T-helper 17 cell (primary cell): ENCODE data around the gene CRYGB. TPM values are rescaled to one million over a fixed set of nuclear protein-coding genes. Genes with fewer than 3 reads are reported as not detected.
"Not testable (repeated sequence)": the region's sequence is repeated elsewhere in the genome, so short reads cannot be mapped to it uniquely, and the experiment has no call there.

Source experiments
- ATAC-seq: fragments of 150-1000 bp; cut with Tn5 transposase; 2 replicates; pipeline ENCODE4 v1.10.0; 2021; ENCODE audit warnings: mild to moderate bottlenecking, moderate library complexity
- DNase-seq, 3 donors: peaks; one replicate each; pipeline versions ENCODE4 v3.0.0 to v3.0.0-alpha.2; 2020 to 2021
- H3K9me3 ChIP-seq: one replicate; pipeline ENCODE4 v1.7.0; 2013; ENCODE audit warnings: low read length, mild to moderate bottlenecking; ENCODE audit not compliant: control insufficient read depth, poor library complexity, severe bottlenecking
- H3K27ac Mint-ChIP-seq: one replicate; pipeline ENCODE4 v1.8.0; 2022; ENCODE audit warnings: mild to moderate bottlenecking, moderate library complexity, mixed read lengths
- H3K27me3 Mint-ChIP-seq: one replicate; pipeline ENCODE4 v1.8.0; 2022; ENCODE audit warnings: mixed read lengths
- H3K36me3 Mint-ChIP-seq: one replicate; pipeline ENCODE4 v1.8.0; 2022; ENCODE audit warnings: low read depth, mixed read lengths
- H3K4me1 Mint-ChIP-seq: one replicate; pipeline ENCODE4 v1.8.0; 2022; ENCODE audit warnings: mild to moderate bottlenecking, mixed read lengths
- H3K4me3 Mint-ChIP-seq: one replicate; pipeline ENCODE4 v1.8.0; 2022; ENCODE audit warnings: mild to moderate bottlenecking, moderate library complexity, mixed read lengths
- total RNA-seq, 4 donors: library from RNA in 2 of 4; stranded (reverse) in 2 of 4; gene quantifications; one replicate each; pipeline ENCODE4 v1.2.3 and lab custom pipeline; 2022 to 2026

CRYGB gene
- total RNA-seq, 2 donors from 2014 or later, result not detected

DNA sequence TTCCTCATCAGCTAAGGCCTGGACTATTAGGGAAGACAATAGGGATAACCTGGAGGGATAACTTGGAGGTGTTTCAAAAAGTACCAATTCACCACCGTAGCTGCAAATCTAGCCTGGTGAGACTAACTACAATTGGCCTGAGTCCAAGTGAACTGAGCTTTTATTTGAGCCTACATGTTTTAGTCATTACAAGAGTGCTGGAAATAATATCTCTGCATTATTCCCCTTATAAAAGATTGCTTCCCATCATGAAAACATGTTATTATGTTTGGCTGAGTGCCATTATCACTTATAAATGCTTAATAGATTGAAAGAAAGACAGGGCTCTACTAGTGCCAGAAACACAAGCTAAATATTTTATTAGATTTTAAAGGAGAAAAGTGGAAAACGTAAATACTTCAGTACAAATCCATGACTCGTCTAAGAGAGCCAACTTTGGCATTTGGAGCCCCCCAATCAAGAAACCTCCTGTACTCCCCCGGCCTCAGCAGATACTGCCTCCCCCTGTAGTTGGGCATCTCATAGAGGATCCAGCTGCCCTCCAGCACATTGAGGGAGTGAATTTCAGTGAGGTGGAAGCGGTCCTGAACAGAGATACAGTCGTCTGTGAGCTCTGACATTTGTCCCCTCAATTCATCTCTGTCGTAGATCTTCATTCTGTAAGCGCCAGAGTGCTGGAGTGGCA is 3.6 kb downstream of the CRYGB start:
- Mint-ChIP-seq H3K27me3 (peaks cover 15% of the 10 kb centered on the region), H3K36me3 (no peaks in the 10 kb centered on the region), H3K27ac (no peak overlapping the region), H3K4me1 (peaks cover 3% of the 10 kb centered on the region), H3K4me3 (no peak overlapping the region)
- H3K9me3 ChIP-seq, result no peaks in the 10 kb centered on the region
- ATAC-seq (no peak), DNase-seq (no peak)

DNA sequence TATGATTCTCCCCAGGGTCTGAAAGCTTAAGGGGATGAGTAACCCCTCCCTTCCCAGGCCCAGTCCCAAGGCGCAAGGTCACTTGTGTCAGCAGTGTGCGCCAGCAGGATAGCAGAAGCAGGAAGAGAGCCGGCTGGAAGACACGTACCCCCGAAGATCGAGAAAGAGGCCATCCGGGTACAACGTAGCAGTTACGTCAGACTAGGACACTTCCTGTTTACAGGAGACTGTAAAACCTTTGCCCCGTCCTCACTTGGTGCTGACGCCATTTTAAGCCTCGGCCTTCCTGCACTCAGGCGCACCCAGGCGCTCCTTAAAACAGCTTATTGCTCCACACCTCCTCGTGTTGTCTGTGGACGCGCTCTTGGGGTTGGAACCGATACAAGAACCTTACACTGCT is 6.5 kb downstream of the CRYGB start:
- Mint-ChIP-seq H3K36me3 (no peaks in the 10 kb centered on the region), H3K4me1 (peaks cover 5% of the 10 kb centered on the region), H3K27me3 (no peaks in the 10 kb centered on the region), H3K27ac (no peak overlapping the region), H3K4me3 (no peak overlapping the region)
- ATAC-seq, result no peak
- DNase-seq, result no peak
- H3K9me3 ChIP-seq, result no peaks in the 10 kb centered on the region

DNA sequence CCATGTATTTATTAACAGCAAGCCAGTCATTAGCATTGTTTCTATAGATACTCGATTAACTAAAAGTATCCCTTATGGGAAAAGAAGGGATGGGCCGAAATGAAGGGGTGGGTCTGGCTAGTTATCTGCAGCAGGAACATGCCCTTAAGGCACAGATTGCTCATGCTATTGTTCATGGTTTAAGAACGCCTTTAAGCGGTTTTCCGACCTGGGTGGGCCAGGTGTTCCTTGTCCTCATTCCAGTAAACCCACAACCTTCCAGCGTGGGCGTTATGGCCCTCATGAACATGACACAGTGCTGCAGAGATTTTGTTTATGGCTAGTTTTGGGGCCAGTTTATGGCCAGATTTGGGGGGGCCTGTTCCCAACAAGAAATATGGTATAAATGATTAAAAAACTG is 7.6 kb downstream of the CRYGB start:
- not testable (repeated sequence) for H3K4me1 Mint-ChIP-seq, H3K4me3 Mint-ChIP-seq, DNase-seq, ATAC-seq, H3K27ac Mint-ChIP-seq, H3K27me3 Mint-ChIP-seq, H3K36me3 Mint-ChIP-seq, H3K9me3 ChIP-seq

DNA sequence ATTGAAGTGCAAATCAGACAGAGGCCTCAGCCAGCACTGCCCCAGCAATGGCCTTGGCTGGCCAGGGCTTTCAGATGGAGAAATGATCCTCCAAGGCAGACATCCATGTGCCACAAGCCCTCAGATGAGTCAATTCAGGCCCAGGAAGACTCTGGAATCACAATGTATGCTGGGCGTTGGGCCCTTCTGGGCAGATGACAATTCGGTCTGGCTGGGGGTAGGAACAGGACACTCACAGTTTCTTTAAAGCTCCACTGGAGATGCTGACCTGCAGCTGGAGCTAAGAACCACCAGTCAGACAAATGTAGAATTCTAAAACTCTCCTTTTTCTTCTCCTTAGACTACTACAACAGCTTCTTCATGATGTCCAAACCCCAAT is 9.3 kb downstream of the CRYGB start:
- H3K4me3 Mint-ChIP-seq, result no peak overlapping the region
- DNase-seq (no peak), ATAC-seq (no peak)
- peaks cover 6% of the 10 kb centered on the region for H3K27me3 Mint-ChIP-seq
- H3K27ac Mint-ChIP-seq, result no peak overlapping the region
- H3K36me3 Mint-ChIP-seq, result no peaks in the 10 kb centered on the region
- H3K4me1 Mint-ChIP-seq, result peaks cover 2% of the 10 kb centered on the region
- H3K9me3 ChIP-seq, result no peaks in the 10 kb centered on the region

DNA sequence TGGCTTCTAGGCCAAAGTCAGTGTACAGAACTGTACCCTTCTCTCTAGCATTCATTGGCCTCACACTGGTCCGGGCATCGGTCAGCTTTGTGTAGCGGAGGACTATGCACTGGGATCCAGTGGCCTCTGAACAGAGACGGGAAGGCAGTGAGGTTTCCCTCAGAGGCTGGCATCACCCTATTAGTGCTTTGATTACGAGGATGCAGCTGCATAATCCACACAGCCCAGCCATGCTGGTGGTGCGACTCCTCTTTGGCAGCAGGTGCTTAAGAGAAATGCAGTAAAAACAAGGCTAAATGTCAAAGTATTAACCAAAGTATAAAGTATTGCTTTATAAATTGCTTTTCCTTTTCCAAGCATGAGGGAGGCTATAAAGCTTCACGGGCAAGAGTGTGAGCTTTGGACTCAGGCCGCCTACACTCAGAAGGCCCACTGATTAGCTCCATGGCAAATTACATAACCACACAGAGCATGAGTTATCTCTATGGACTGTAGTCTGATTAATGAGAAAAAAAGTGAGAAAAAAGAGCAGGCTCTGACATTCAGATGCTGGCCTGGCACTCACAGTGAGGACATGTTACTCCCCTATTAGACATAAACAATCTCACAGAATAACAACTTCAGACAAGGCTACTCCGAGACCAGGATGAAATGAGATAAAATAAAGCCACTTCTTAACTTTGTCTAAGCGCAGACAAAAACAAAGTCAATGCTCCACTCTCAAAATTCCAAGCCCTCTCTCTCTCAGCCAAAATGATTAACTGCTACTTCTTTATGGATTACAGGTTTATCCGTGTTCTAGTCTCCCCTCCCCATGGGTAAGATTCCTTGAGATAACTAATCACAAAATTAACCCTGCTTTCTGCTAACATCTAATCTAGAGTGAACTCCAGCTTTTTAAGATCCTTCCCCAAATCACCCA is 9.9 kb downstream of the CRYGB start:
- DNase-seq (no peak), ATAC-seq (no peak)
- H3K36me3 Mint-ChIP-seq, result no peaks in the 10 kb centered on the region
- no peak overlapping the region for H3K27ac Mint-ChIP-seq
- H3K4me1 Mint-ChIP-seq, result peaks cover 2% of the 10 kb centered on the region
- no peak overlapping the region for H3K4me3 Mint-ChIP-seq
- H3K27me3 Mint-ChIP-seq, result peaks cover 6% of the 10 kb centered on the region
- H3K9me3 ChIP-seq, result no peaks in the 10 kb centered on the region

DNA sequence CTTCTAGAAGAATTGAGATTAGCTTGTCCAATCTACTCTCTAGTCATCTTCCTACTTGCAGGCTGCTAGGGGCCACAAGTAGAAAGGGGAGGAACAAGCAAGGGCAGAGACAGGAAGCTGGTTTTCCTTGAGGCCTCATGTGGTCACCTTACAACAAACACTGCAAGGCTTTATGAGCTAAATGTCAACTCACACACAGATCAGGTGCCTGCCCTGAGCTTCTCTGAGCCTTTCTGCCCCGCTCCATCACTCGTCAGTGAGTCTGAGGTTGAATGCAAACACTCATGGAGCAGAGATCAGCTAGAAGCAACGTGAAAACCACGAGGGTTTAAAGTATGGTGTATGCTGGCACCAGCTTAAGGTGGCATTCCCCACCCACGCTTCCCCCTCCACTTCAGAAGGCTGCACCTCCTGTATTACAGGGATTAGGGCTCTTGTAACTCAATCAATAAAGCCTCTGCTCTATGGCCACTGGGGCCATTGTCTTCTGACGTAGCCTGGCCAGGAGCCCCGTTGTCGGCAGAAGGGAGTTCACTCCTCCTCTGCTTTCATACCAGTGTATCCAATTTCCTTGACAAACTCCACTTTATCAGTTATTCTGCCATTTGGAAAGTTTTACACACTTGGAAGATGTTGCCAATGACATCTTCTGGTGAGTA is 10.9 kb downstream of the CRYGB start:
- H3K9me3 ChIP-seq, result no peaks in the 10 kb centered on the region
- peaks cover 2% of the 10 kb centered on the region for H3K4me1 Mint-ChIP-seq
- H3K4me3 Mint-ChIP-seq, result no peak overlapping the region
- peaks cover 6% of the 10 kb centered on the region for H3K27me3 Mint-ChIP-seq
- ATAC-seq (no peak), DNase-seq (no peak)
- H3K36me3 Mint-ChIP-seq, result no peaks in the 10 kb centered on the region
- H3K27ac Mint-ChIP-seq, result no peak overlapping the region

DNA sequence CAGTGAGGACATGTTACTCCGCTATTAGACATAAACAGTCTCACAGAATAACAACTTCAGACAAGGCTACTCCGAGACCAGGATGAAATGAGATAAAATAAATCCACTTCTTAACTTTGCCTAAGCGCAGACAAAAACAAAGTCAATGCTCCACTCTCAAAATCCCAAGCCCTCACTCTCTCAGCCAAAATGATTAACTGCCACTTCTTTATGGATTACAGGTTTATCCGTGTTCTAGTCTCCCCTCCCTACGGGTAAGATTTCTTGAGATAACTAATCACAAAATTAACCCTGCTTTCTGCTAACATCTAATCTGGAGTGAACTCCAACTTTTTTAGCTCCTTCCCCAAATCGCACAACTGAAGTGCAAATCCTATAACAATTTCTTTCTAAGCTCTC is 15.2 kb downstream of the CRYGB start:
- no peaks in the 10 kb centered on the region for H3K36me3 Mint-ChIP-seq
- no peak overlapping the region for H3K4me3 Mint-ChIP-seq
- H3K27me3 Mint-ChIP-seq, result peaks cover 17% of the 10 kb centered on the region
- H3K27ac Mint-ChIP-seq, result no peak overlapping the region
- H3K9me3 ChIP-seq, result no peaks in the 10 kb centered on the region
- H3K4me1 Mint-ChIP-seq, result peaks cover 2% of the 10 kb centered on the region
- ATAC-seq (no peak), DNase-seq (no peak)

DNA sequence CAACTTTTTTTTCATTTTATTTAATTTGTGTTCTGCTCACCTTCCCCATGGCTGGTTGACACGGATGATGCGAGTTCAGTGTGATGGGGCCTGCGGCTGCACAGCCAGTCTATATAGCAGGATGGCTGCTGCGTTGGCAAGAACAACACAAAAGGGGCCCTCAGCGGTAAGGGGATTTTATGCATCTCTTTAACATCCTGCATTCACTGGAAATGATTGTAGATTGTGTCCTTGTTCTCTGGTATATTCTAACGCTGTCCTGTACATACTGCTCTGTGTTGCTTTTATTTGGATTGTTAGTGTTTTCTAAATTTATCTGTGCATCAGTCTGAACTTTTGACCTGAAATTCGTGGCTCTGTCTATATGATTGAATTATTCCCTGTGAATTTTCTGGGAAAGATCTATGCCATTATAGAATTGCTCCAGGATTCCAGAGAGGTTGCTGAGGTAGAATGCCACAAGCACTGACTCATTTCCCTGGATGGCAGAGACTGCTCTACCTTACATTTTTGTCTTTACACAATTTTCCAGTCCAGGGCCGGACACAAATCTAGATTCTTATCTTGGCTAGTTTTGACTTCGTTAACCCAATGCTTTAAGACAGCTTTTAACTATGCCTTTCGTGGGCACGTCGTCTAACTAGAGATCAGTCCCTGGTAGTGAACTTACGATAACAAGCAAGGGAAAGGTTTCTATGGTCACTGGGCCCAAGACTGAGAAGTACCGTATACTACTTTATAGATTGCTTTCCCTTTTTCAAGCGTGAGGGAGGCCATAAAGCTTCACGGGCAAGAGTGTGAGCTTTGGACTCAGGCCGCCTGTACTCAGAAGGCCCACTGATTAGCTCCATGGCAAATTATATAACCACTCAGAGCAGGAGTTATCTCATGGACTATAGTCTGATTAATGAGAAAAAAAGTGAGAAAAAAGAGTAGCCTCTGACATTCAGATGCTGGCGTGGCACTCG is 15.9 kb downstream of the CRYGB start, which contains the start of gene CRYGC:
TSS of gene CRYGC (minus strand) at position 85 of the 968 bp plus-strand sequence. CDS start at position 49, 36 bp downstream.
- Mint-ChIP-seq H3K4me1 (no peaks in the 10 kb centered on the region), H3K4me3 (no peak within 1 kb of the TSS), H3K27me3 (peaks cover 22% of the 10 kb centered on the region), H3K36me3 (no peaks in the 10 kb centered on the region), H3K27ac (no peak within 1 kb of the TSS)
- DNase-seq (no peak), ATAC-seq (no peak)
- H3K9me3 ChIP-seq, result no peaks in the 10 kb centered on the region

DNA sequence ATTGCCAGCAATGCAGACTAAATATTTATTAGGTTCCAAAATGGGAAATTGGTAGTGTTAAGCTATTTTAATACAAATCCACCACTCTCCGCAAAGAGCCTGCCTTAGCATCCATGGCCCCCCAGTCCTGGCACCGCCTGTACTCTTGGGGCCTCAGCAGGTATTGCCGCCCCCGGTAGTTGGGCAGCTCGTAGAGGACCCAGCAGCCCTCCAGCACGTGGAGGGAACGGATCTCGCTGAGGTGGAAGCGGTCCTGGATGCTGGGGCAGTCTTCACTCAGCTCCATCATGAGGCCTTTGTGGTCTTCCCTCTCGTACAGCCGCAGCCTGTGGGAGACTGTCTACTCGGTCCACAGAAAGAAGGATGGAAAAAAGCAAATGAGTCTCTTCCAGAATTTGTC is 17.8 kb downstream of the CRYGB start:
- Mint-ChIP-seq H3K4me3 (no peak overlapping the region), H3K36me3 (no peaks in the 10 kb centered on the region)
- no peak for ATAC-seq

DNA sequence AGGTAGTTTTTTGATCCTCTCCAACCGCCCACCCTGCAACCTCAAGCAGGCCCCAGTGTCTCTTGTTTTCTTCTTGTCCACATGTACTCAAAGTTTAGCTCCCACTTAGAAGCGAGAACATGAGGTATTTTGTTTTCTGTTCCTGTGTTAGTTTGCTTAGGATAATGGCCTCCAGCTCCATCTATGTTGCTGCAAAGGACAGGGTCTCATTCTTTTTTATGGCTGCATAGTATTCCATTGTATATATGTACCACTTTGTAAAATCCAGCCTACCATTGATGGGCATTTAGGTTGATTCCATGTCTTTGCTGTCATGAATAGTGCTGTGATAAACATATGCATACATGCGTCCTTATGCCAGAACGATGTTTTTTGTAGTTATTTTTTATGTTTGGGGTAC is 18.9 kb downstream of the CRYGB start:
- no peak for ATAC-seq
- no peak for DNase-seq
- H3K36me3 Mint-ChIP-seq, result no peaks in the 10 kb centered on the region
- H3K9me3 ChIP-seq, result no peaks in the 10 kb centered on the region
- H3K4me1 Mint-ChIP-seq, result peaks cover 8% of the 10 kb centered on the region
- no peak overlapping the region for H3K27ac Mint-ChIP-seq
- H3K4me3 Mint-ChIP-seq, result no peak overlapping the region
- peaks cover 31% of the 10 kb centered on the region for H3K27me3 Mint-ChIP-seq

More for the DNA sequence above, 17.8 kb downstream of the CRYGB start:
- no peak overlapping the region for H3K27ac Mint-ChIP-seq
- H3K4me1 Mint-ChIP-seq, result peaks cover 8% of the 10 kb centered on the region
- DNase-seq, result no peak
- H3K27me3 Mint-ChIP-seq, result peaks cover 35% of the 10 kb centered on the region
- no peaks in the 10 kb centered on the region for H3K9me3 ChIP-seq

DNA sequence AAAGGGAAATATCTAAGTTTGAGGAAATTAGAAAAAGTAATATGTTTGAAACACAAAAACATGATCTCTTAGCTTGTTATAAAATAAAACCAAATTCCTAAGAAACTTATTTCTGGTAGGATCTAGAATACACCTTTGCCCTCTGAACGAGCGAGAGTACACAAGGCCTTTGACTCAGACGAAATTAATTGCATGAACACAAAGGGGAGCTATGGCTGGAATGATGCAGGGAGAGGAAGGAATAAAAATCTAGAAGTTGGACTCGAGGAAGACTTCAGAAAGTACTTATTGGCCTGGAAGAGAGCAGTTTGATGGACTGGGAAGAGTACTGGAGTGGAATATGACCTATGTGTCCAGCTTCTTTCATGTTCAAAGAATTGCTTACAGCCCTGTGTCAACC is 20.7 kb downstream of the CRYGB start:
- Mint-ChIP-seq H3K27ac (no peak overlapping the region), H3K4me1 (peaks cover 8% of the 10 kb centered on the region), H3K27me3 (peaks cover 40% of the 10 kb centered on the region), H3K36me3 (no peaks in the 10 kb centered on the region), H3K4me3 (no peak overlapping the region)
- H3K9me3 ChIP-seq, result no peaks in the 10 kb centered on the region
- no peak for DNase-seq
- no peak for ATAC-seq

DNA sequence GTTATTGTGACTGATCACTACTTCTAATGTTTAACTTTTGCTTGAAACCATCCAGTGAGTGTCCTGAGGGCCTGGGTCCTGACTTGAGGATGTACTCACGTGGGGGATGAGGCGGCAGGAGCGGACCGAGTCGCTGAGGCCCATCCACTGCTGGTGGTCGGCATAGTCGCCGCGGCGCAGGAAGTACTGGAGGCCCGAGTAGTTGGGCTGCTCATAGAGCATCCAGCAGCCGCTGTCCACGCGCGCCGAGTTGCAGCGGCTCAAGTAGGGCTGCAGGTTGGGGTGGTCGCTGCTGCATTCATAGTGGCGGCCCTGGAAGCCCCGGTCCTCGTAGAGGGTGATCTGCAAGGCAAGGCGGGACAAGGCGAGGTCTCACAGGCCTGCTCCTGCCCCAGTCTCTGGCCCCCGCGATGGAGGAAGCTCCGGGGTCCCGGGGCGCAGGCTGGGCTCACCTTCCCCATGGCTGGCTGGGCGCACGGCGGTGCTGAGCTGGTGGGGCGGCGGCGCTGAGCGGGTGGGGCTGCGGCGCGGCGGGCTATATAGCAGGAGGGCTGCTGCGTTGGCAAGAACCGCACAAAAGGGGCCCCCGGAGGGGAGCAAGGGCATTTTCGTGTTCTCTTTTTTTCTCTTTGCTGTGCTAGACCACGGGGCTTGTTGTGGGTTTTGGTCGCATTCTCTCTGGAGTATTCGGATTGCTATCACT is 21.8 kb downstream of the CRYGB start, which contains the start of gene CRYGD:
TSS of gene CRYGD (minus strand) at position 512 of the 703 bp plus-strand sequence. CDS start at position 461, 51 bp downstream.
- Mint-ChIP-seq H3K4me1 (peaks cover 10% of the 10 kb centered on the region), H3K27me3 (peaks cover 32% of the 10 kb centered on the region), H3K4me3 (peak within 1 kb of the TSS; percentile 49)
- ATAC-seq, DNase-seq, H3K27ac Mint-ChIP-seq, H3K9me3 ChIP-seq, H3K36me3 Mint-ChIP-seq: not testable (repeated sequence)
